ENCODE results near the gene RILP. TPM values are rescaled to one million over a fixed set of nuclear protein-coding genes. Genes with fewer than 3 reads are reported as not detected.

The RILP gene
- total and polyA plus RNA-seq, 10 of the 15 experiments (the other 5 are each of a cell fraction or from before 2014, with no cell fraction given): 0.60 to 6.1 (median 3.3) TPM; not detected in 1

DNA sequence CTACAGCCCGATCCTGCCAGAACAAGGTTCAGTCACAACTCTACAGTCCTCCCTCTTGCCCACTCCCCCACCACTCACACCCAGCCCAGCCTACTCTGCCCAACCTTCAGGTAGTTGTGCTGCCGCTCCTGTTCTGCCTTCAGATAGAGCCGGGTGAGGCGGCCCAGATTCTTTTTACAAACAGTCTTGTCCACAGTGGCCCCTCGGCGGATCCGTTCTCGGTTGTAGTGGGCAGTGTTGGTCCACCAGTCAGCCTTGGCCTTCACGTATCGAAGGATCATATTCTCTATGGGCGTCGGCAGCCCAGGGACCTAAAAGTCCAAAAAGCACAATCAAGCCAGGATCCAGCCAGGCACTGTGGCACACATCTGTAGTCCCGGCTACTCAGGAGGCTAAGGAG, 26.7 kb upstream of the RILP start:
- no peak overlapping the region for H2AFZ ChIP-seq (ENCODE audit: control insufficient read depth, low read depth, low read length)
- peaks cover 3% of the 10 kb centered on the region for H3K79me2 ChIP-seq (ENCODE audit: control insufficient read depth, insufficient read depth, low read length)
- no peaks in the 10 kb centered on the region for H3K4me1 ChIP-seq (ENCODE audit: control insufficient read depth, insufficient read depth, low read length)
- no TSS peak for BruUV-seq (replicated peaks)
- H3K4me3 ChIP-seq: no peak overlapping the region
- ChIA-PET POLR2A (no interaction called here), SMC1A (ENCODE audit: uncharacterized antibody, unreplicated experiment) (no interaction called here), CTCF (no interaction called here), RAD21 (ENCODE audit: unreplicated experiment) (no interaction called here)
- H3K4me2 ChIP-seq (ENCODE audit: control insufficient read depth, insufficient read depth): no peak overlapping the region
- WGBS (ENCODE audit: insufficient coverage, insufficient replicate concordance, low lambda C conversion rate, missing lambda C conversion rate): 99% methylated on average over 13 of the region's 13 CpGs
- no peak for DNase-seq (ENCODE audit: low read depth, low spot score)
- peaks cover 52 to 66% of the 10 kb centered on the region in 2 experiments for H3K36me3 ChIP-seq (ENCODE audit: control insufficient read depth in 2 of 2, insufficient read depth in 2 of 2, low read length in 1 of 2)
- in situ Hi-C loops (cut with MboI): no loop called here
- FAIRE-seq: no peak
- no peaks in the 10 kb centered on the region for H4K20me1 ChIP-seq (ENCODE audit: control insufficient read depth, insufficient read depth)
- no peak for TF ChIP-seq TCF7 (IDR thresholded peaks at IDR 0.05; ENCODE audit: borderline replicate concordance)
- TF ChIP-seq RAD21 (IDR thresholded peaks at IDR 0.05; ENCODE audit: insufficient read depth, low read depth, low read length): no peak
- TF ChIP-seq RAD51 (IDR thresholded peaks at IDR 0.05): no peak
- TF ChIP-seq, protein P1, sequence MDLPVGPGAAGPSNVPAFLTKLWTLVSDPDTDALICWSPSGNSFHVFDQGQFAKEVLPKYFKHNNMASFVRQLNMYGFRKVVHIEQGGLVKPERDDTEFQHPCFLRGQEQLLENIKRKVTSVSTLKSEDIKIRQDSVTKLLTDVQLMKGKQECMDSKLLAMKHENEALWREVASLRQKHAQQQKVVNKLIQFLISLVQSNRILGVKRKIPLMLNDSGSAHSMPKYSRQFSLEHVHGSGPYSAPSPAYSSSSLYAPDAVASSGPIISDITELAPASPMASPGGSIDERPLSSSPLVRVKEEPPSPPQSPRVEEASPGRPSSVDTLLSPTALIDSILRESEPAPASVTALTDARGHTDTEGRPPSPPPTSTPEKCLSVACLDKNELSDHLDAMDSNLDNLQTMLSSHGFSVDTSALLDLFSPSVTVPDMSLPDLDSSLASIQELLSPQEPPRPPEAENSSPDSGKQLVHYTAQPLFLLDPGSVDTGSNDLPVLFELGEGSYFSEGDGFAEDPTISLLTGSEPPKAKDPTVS (IDR thresholded peaks at IDR 0.05; ENCODE audit: low read depth, low read length): no peak
- no peak for TF ChIP-seq IKZF2 (IDR thresholded peaks at IDR 0.05)
- TF ChIP-seq, protein P2, sequence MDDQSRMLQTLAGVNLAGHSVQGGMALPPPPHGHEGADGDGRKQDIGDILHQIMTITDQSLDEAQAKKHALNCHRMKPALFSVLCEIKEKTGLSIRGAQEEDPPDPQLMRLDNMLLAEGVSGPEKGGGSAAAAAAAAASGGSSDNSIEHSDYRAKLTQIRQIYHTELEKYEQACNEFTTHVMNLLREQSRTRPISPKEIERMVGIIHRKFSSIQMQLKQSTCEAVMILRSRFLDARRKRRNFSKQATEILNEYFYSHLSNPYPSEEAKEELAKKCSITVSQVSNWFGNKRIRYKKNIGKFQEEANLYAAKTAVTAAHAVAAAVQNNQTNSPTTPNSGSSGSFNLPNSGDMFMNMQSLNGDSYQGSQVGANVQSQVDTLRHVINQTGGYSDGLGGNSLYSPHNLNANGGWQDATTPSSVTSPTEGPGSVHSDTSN (IDR thresholded peaks at IDR 0.05; ENCODE audit: insufficient replicate concordance, low read depth, low read length): no peak
- TF ChIP-seq CHD4 (IDR thresholded peaks at IDR 0.05): no peak
- no peak for TF ChIP-seq PML (IDR thresholded peaks at IDR 0.05; ENCODE audit: low read length)
- TF ChIP-seq RUNX3 (IDR thresholded peaks at IDR 0.05; ENCODE audit: low read length): no peak
- no peak for TF ChIP-seq DPF2 (IDR thresholded peaks at IDR 0.05)
- ATAC-seq: no peak
- H3K27ac ChIP-seq (ENCODE audit: control insufficient read depth, insufficient read depth): no peak overlapping the region
- intact Hi-C loops (cut with micrococcal nuclease; ENCODE audit: unreplicated experiment): no loop called here
- H3K9ac ChIP-seq (ENCODE audit: control insufficient read depth, insufficient read depth, low read length): no peak overlapping the region
- no peaks in the 10 kb centered on the region for H3K27me3 ChIP-seq (replicated peaks in 1 of 2; ENCODE audit: control insufficient read depth in 2 of 2, insufficient read depth in 2 of 2, low read length in 1 of 2)
- H3K9me3 ChIP-seq (replicated peaks; ENCODE audit: control insufficient read depth, insufficient read depth, low read length): no peaks in the 10 kb centered on the region

Data from GM12878 (cell line).